DND-41 (cell line): ENCODE results near the gene POFUT2.

Source experiments
- CTCF ChIP-seq: IDR thresholded peaks from 2 replicates; pipeline ENCODE4 v1.5.1; 2012; ENCODE audit warnings: borderline replicate concordance, low read length, moderate library complexity, mild to moderate bottlenecking; ENCODE audit not compliant: poor library complexity, severe bottlenecking; ENCODE audit errors: extremely low read depth
- EZH2 ChIP-seq: IDR thresholded peaks from 3 replicates; pipeline ENCODE4 v1.6.1; 2012; ENCODE audit warnings: borderline replicate concordance, low read depth, mild to moderate bottlenecking, moderate library complexity, low read length, inconsistent platforms; ENCODE audit not compliant: severe bottlenecking

GRCh38 chr21:45219517-45219916 is 68.2 kb downstream of the POFUT2 start:
- TF ChIP-seq CTCF (no peak), EZH2 (no peak)
